DOHH2 (cell line): ENCODE results near the gene PRKAR2A.
"Not testable (repeated sequence)": the region's sequence is repeated elsewhere in the genome, so short reads cannot be mapped to it uniquely, and the experiment has no call there.

Experiments
- EZH2phosphoT487 ChIP-seq: fragments of 200-600 bp; sonication (generic); IDR thresholded peaks from 2 replicates; pipeline ENCODE4 v1.6.1; 2017; ENCODE audit warnings: borderline replicate concordance, mild to moderate bottlenecking, antibody characterized with exemption, low read length, moderate library complexity, mixed read lengths
- TF ChIP-seq, protein P1 (sequence below): fragments of 200-600 bp; sonication (generic); IDR thresholded peaks from one replicate; pipeline ENCODE4 v1.5.1; 2014; ENCODE audit warnings: antibody characterized with exemption, mild to moderate bottlenecking, low read depth, low read length; ENCODE audit not compliant: poor library complexity, severe bottlenecking

DNA sequence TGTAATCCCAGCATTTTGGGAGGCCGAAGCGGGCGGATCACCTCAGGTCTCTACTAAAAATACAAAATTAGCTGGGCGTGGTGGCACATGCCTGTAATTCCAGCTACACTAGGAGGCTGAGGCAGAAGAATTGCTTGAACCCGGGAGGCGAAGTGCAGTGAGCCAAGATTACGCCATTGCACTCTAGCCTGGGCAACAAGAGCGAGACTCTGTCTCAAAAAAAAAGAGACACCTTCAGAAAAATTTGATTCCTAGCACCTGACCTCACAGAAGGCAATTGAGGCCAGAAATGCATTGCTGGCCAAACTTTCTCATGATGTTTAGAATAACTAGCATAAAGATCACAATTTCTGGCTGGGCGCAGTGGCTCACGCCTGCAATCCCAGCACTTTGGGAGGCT, 106.4 kb downstream of the PRKAR2A start:
- not testable (repeated sequence) for TF ChIP-seq EZH2phosphoT487
- TF ChIP-seq, protein P1, sequence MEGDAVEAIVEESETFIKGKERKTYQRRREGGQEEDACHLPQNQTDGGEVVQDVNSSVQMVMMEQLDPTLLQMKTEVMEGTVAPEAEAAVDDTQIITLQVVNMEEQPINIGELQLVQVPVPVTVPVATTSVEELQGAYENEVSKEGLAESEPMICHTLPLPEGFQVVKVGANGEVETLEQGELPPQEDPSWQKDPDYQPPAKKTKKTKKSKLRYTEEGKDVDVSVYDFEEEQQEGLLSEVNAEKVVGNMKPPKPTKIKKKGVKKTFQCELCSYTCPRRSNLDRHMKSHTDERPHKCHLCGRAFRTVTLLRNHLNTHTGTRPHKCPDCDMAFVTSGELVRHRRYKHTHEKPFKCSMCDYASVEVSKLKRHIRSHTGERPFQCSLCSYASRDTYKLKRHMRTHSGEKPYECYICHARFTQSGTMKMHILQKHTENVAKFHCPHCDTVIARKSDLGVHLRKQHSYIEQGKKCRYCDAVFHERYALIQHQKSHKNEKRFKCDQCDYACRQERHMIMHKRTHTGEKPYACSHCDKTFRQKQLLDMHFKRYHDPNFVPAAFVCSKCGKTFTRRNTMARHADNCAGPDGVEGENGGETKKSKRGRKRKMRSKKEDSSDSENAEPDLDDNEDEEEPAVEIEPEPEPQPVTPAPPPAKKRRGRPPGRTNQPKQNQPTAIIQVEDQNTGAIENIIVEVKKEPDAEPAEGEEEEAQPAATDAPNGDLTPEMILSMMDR: not testable (repeated sequence)
